Ishikawa (cell line): ENCODE results near the gene AKR1E2.

ENCODE experiments used
- CEBPB ChIP-seq: IDR thresholded peaks from 2 replicates; pipeline ENCODE4 v1.6.1; 2012
- CREB1 ChIP-seq: IDR thresholded peaks from 2 replicates; pipeline ENCODE4 v1.6.1; 2012; ENCODE audit warnings: low read depth
- EGR1 ChIP-seq: IDR thresholded peaks from 2 replicates; pipeline ENCODE4 v1.6.1; 2012
- EP300 ChIP-seq: IDR thresholded peaks from 2 replicates; pipeline ENCODE4 v1.6.1; 2012; ENCODE audit warnings: borderline replicate concordance
- FOXM1 ChIP-seq: IDR thresholded peaks from 2 replicates; pipeline ENCODE4 v1.6.1; 2012; ENCODE audit warnings: low read depth, borderline replicate concordance
- MAX ChIP-seq: IDR thresholded peaks from 2 replicates; pipeline ENCODE4 v1.6.1; 2012
- NFIC ChIP-seq: IDR thresholded peaks from 2 replicates; pipeline ENCODE4 v1.6.1; 2012
- RAD21 ChIP-seq: IDR thresholded peaks from 2 replicates; pipeline ENCODE4 v1.6.1; 2012; ENCODE audit warnings: low read depth
- TAF1 ChIP-seq: IDR thresholded peaks from 2 replicates; pipeline ENCODE4 v1.6.1; 2012; ENCODE audit warnings: low read depth, mild to moderate bottlenecking
- USF1 ChIP-seq: IDR thresholded peaks from 2 replicates; pipeline ENCODE4 v1.6.1; 2012
- YY1 ChIP-seq: IDR thresholded peaks from 2 replicates; pipeline ENCODE4 v1.6.1; 2012; ENCODE audit warnings: low read depth
- TF ChIP-seq, protein P1 (sequence below): IDR thresholded peaks from 2 replicates; pipeline ENCODE4 v1.6.1; 2012; ENCODE audit warnings: low read depth, mild to moderate bottlenecking

DNA sequence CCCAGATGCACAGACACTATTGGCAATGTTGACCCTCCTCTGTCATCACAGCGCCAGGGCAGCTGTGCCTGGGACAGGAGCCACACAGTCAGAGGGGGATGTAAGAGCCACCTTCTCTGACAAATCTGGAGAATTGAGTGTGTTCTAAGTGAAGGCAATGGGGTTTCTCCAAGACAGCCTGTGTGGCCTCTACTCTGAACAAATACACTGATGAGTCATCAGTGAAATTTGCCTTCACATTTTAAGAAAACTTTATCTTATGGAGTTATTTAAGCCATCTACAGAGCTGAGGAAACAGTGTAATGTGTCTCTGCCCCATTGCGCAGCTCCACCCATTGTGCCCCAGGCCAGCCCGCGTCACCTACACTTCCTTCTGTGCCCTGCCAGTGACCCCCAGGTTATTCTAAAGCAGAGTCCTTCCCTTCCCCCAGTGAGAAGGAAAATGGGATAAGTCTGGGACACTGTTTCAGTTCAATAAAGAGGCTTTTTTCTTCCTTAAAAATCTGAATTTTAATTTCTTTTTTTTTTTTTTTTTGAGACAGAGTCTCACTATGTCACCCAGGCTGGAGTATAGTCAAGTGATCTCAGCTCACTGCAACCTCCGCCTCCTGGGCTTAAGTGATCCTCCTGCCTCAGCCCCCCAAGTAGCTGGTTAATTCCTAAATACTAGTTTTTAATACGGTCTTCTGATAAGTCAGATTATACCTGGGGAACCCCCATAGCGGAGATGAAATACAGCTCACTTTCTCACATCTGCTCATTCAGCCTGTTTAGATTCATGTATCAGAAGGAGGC lies 21.8 kb downstream of the AKR1E2 start:
- no peak for TF ChIP-seq MAX
- TF ChIP-seq FOXM1 = no peak
- TF ChIP-seq RAD21 = no peak
- no peak for TF ChIP-seq TAF1
- TF ChIP-seq NFIC = no peak
- TF ChIP-seq YY1 = no peak
- TF ChIP-seq CREB1 = no peak
- TF ChIP-seq EP300 = no peak
- no peak for TF ChIP-seq USF1
- TF ChIP-seq, protein P1, sequence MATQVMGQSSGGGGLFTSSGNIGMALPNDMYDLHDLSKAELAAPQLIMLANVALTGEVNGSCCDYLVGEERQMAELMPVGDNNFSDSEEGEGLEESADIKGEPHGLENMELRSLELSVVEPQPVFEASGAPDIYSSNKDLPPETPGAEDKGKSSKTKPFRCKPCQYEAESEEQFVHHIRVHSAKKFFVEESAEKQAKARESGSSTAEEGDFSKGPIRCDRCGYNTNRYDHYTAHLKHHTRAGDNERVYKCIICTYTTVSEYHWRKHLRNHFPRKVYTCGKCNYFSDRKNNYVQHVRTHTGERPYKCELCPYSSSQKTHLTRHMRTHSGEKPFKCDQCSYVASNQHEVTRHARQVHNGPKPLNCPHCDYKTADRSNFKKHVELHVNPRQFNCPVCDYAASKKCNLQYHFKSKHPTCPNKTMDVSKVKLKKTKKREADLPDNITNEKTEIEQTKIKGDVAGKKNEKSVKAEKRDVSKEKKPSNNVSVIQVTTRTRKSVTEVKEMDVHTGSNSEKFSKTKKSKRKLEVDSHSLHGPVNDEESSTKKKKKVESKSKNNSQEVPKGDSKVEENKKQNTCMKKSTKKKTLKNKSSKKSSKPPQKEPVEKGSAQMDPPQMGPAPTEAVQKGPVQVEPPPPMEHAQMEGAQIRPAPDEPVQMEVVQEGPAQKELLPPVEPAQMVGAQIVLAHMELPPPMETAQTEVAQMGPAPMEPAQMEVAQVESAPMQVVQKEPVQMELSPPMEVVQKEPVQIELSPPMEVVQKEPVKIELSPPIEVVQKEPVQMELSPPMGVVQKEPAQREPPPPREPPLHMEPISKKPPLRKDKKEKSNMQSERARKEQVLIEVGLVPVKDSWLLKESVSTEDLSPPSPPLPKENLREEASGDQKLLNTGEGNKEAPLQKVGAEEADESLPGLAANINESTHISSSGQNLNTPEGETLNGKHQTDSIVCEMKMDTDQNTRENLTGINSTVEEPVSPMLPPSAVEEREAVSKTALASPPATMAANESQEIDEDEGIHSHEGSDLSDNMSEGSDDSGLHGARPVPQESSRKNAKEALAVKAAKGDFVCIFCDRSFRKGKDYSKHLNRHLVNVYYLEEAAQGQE = no peak
- no peak for TF ChIP-seq CEBPB
- TF ChIP-seq EGR1 = no peak
